K562 (cell line): ENCODE measurements around the gene ARHGEF12. TPM values are rescaled to one million over a fixed set of nuclear protein-coding genes. Genes with fewer than 3 reads are reported as not detected.

ENCODE experiments used
- ATF1 ChIP-seq, 2 experiments: fragments of 450-650 bp in 1 of 2; IDR thresholded peaks; 2 replicates each; pipeline ENCODE4 v1.6.1; 2016; ENCODE audit warnings: missing compliant biosample characterization in 1 of 2, missing genetic modification characterization in 1 of 2
- BRD9 ChIP-seq: fragments of 450-650 bp; IDR thresholded peaks from 2 replicates; pipeline ENCODE4 v1.6.1; 2018; ENCODE audit warnings: low read depth; ENCODE audit not compliant: partially characterized antibody
- CEBPZ ChIP-seq: fragments of 150-350 bp; IDR thresholded peaks from 2 replicates; pipeline ENCODE4 v1.6.1; 2014; ENCODE audit warnings: low read depth, mild to moderate bottlenecking, low read length, borderline replicate concordance
- EHMT2 ChIP-seq: fragments of 450-650 bp; IDR thresholded peaks from 2 replicates; pipeline ENCODE4 v1.6.1; 2018; ENCODE audit warnings: antibody characterized with exemption
- ELF2 ChIP-seq: fragments of 250-450 bp; sonication (Bioruptor Pico); IDR thresholded peaks from 2 replicates; pipeline ENCODE4 v1.5.0; 2021; ENCODE audit warnings: mild to moderate bottlenecking
- GTF2E2 ChIP-seq: fragments of 200-800 bp; sonication (Bioruptor generic); IDR thresholded peaks from 2 replicates; pipeline ENCODE4 v1.6.1; 2016; ENCODE audit warnings: missing genetic modification characterization, missing compliant biosample characterization
- KLF10 ChIP-seq: fragments of 250-450 bp; sonication (Bioruptor Pico); IDR thresholded peaks from 2 replicates; pipeline ENCODE4 v1.6.1; 2021; ENCODE audit warnings: matching md5 sums
- MIER1 ChIP-seq: fragments of 450-650 bp; IDR thresholded peaks from 2 replicates; pipeline ENCODE4 v1.6.1; 2016; ENCODE audit warnings: antibody characterized with exemption, mild to moderate bottlenecking, low read depth
- MITF ChIP-seq: IDR thresholded peaks from 2 replicates; pipeline ENCODE4 v1.6.1; 2014; ENCODE audit warnings: antibody characterized with exemption
- RB1 ChIP-seq: fragments of 450-650 bp; IDR thresholded peaks from 2 replicates; pipeline ENCODE4 v1.6.1; 2017; ENCODE audit warnings: low read depth, mild to moderate bottlenecking
- RBM22 ChIP-seq: fragments of 200-400 bp; formaldehyde crosslinking; IDR thresholded peaks from 2 replicates; pipeline ENCODE4 v1.6.1; 2018; ENCODE audit warnings: low read length, low read depth; ENCODE audit not compliant: poor library complexity, severe bottlenecking
- SMAD4 ChIP-seq: fragments of 250-450 bp; sonication (Bioruptor Pico); conservative IDR thresholded peaks from 2 replicates; pipeline ENCODE4 v1.8.0; 2021; ENCODE audit warnings: inconsistent platforms, mild to moderate bottlenecking, moderate library complexity
- SMARCC2 ChIP-seq: fragments of 450-650 bp; IDR thresholded peaks from 2 replicates; pipeline ENCODE4 v1.6.1; 2017; ENCODE audit warnings: antibody characterized with exemption, moderate library complexity, mild to moderate bottlenecking, low read depth
- SOX6 ChIP-seq: fragments of 450-650 bp; IDR thresholded peaks from 2 replicates; pipeline ENCODE4 v1.6.1; 2014; ENCODE audit warnings: mild to moderate bottlenecking
- XRCC5 ChIP-seq: fragments of 200-400 bp; formaldehyde crosslinking; IDR thresholded peaks from 2 replicates; pipeline ENCODE4 v1.6.1; 2017; ENCODE audit warnings: low read depth, mild to moderate bottlenecking, low read length
- polyA plus RNA-seq, 8 experiments: library from polyadenylated mRNA; depleted of rRNA in 4 of 8; stranded (reverse) in 5 of 8; unstranded in 3 of 8; fragments of >200 nt; fragmentation: Nextera tagmentation in 2 of 8; fragmentation: Illumina TruSeq in 1 of 8; extraction: Ambion mirVana in 2 of 8; extraction: Trizol in 1 of 8; gene quantifications; 2 replicates each; pipeline versions ENCODE4 v1.2.1 to v1.2.3, GENCODE V29; 2011 to 2014; ENCODE audit warnings: inconsistent platforms in 1 of 8, missing spikeins in 1 of 8
- total RNA-seq, 7 experiments: library from RNA; depleted of rRNA in 6 of 7; stranded (reverse); fragments of >200 nt in 6 of 7; fragmentation: Illumina TruSeq in 2 of 7; extraction: Trizol in 2 of 7; gene quantifications; 2 replicates each; pipeline versions ENCODE4 v1.2.1 to v1.2.3, GENCODE V29; 2011 to 2021; ENCODE audit warnings: low replicate concordance in 1 of 7

Gene ARHGEF12
- total and polyA plus RNA-seq, 9 of the 15 experiments (the other 6 are each of a cell fraction or from before 2014, with no cell fraction given), result 3.5 to 51.7 (median 29.5) TPM

- peak; percentile 65 for TF ChIP-seq RBM22
- no peak for TF ChIP-seq MIER1
- TF ChIP-seq SMAD4 (CRISPR knock-in tag), result peak; percentile 90
- TF ChIP-seq GTF2E2 (tag), result no peak
- TF ChIP-seq EHMT2, result no peak
- TF ChIP-seq CEBPZ, result no peak
- TF ChIP-seq SMARCC2, result no peak
- peak; percentile 51; the same call in 1 of the 2 replicates for TF ChIP-seq ELF2
- TF ChIP-seq SOX6, result peak; percentile 64; the same call in 1 of the 2 replicates
- TF ChIP-seq KLF10 (CRISPR knock-in tag), result no peak
- no peak for TF ChIP-seq ATF1 (CRISPR knock-in tag; IDR thresholded peaks at IDR 0.05)
- peak; percentile 72 for TF ChIP-seq ATF1 (tag; IDR thresholded peaks at IDR 0.05)
- peak; percentile 77 for TF ChIP-seq BRD9
- TF ChIP-seq RB1, result peak; percentile 93
- peak; percentile 95 for TF ChIP-seq XRCC5
- 0 out of 2 replicates have a peak, but pooled peaks have one; percentile 27 for TF ChIP-seq MITF
Measured at GRCh38 chr11:120335908-120336640, at the start of gene ARHGEF12 (continued).
